Activated CD4-positive, alpha-beta T cell treated with anti-CD3 and anti-CD28 coated beads, Interleukin-2, Interleukin-6, amounts not matched to agents 100 ng/mL and 50 ng/mL, durations not matched to agents 16 hours and 8 hours (primary cell): ENCODE measurements around the gene SPAG9.
"Not testable (repeated sequence)": the region's sequence is repeated elsewhere in the genome, so short reads cannot be mapped to it uniquely, and the experiment has no call there.

Experiments used
- DNase-seq: peaks from one replicate; pipeline ENCODE4 v3.0.0-alpha.2; 2020

Gene SPAG9

DNA sequence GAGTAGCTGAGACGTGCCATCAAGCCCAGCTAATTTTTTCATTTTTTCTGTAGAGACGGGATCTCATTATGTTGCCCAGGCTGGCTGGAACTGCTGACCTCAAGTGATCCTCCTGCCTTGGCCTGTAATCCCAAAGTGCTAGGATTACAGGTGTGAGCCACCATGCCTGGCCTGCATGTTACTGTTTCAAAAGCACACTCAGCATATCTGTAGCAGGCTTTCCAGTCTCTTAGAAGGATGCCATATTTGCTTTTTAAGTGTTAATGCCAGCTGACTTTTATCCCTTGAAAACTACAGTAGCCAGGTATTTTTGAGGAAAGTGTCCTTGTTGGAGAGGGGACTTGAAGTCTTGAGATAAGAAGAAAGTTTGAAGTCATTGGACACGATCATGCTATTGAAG, 15.3 kb upstream of the SPAG9 start:
- DNase-seq, result no peak

DNA sequence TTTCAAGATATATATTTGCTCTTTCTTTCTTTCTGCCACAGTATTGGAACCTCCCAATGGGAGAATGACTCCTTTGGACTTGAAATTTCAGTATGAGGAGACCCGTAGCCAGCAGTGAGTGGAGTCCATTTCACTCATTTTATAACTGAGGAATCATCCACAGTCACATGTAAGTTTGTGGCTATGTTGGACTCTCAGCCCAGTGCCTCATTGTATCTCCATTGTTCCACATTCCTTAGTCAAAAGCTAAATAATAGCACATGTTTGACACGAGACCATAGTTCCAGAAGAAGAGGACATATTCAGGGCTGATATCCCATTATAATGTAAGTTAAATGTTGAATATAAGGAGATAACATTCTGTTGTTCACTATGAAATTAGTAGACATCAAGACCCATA, 12.7 kb upstream of the SPAG9 start:
- no peak for DNase-seq

DNA sequence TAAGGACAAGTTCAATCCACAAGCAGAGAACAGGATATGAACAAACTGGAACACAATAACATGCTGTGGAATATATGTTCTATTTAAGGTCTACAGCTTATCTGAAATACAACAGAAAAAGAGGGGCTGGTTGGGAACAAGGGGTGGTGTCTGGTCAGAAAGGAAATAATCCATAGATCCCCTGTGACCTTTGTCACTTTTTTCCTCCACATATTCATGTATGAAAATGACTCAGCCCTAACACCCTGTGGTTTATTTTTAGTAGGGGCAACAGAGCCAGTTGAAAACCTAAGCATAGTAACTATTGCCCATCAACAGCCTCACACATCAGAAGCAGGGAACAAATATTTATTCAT, 12.3 kb upstream of the SPAG9 start:
- DNase-seq, result no peak

DNA sequence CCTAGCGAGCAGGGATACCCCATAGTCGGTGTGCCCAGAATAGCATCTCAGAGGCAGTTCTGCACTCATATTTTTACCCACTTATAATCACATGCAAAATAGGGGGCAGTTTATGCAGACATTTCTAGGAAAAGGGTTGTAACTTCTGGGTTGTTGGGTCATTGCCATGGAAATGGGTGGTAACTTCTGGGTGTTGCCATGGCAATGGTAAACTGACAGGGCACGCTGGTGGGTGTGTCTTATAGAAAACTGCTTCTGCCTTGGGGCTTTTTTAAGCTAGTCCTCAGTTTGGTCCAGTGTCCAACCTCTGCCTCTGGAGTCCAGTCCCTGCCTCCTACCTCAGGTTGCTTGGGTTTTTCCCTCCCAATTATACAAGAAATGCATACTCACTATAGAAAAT, 7.4 kb upstream of the SPAG9 start:
- peak; percentile 36 for DNase-seq

DNA sequence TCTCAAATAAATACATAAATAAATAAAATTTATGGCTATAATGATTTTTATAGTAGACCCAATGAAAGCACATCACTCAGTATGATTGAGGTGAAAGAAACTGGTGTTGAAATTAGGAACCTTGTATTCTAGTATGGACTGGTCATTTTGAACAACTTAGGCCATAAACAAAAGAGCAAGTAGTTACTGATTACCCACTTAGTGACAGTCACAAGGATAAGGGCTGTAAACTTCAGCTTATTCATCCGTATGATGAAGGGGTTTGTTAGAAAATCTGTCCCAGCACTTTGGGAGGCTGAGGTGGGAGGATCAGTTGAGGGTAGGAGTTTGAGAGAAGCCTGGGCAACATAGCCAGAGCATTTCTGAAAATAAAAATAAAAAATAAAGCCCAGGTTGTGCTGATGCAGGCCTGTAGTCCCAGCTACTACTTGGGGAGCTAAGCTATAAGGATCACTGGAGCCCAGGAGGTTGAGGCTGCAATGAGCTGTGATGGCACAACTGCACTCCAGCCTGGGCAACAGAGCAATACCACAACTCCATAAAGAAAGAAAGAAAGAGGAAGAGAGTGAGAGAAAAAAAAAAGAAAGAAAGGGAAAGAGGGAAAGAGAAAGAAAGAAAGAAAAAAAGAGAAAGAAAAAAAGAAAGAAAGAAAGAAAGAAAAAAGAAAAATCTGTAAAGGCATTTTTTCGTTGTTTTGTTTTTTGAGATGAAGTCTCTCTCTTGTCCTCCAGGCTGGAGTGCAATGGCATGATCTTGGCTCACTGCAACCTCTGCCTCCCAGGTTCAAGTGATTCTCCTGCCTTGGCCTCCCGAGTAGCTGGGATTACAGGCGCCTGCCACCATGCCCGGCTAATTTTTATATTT, 4.2 kb upstream of the SPAG9 start:
- DNase-seq, result no peak

DNA sequence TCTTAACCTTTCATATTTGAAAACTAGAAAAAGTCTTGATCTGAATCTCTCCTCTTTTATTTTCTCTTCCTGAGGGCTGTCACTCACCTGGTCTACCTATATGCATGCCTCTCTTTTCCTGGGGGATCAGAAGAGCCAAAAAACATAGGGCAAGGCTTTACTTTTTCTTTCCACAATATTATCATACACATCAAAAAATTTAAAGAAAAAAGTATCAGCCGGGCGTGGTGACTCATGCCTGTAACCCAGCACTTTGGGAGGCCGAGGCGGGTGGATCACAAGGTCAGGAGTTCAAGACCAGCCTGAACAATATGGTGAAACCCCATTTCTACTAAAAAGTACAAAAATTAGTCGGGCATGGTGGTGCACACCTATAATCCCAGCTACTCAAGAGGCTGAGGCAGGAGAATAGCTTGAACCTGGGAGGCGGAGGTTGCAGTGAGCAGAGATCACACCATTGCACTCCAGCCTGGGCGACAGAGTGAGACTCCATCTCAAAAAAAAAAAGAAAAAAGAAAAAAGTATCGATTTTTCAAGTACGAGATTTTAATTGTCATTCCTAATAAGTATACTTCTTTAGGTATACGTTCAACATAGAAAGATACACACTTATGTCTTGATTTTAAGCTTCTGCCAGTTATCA, 1.9 kb upstream of the SPAG9 start:
- DNase-seq, result not testable (repeated sequence)

DNA sequence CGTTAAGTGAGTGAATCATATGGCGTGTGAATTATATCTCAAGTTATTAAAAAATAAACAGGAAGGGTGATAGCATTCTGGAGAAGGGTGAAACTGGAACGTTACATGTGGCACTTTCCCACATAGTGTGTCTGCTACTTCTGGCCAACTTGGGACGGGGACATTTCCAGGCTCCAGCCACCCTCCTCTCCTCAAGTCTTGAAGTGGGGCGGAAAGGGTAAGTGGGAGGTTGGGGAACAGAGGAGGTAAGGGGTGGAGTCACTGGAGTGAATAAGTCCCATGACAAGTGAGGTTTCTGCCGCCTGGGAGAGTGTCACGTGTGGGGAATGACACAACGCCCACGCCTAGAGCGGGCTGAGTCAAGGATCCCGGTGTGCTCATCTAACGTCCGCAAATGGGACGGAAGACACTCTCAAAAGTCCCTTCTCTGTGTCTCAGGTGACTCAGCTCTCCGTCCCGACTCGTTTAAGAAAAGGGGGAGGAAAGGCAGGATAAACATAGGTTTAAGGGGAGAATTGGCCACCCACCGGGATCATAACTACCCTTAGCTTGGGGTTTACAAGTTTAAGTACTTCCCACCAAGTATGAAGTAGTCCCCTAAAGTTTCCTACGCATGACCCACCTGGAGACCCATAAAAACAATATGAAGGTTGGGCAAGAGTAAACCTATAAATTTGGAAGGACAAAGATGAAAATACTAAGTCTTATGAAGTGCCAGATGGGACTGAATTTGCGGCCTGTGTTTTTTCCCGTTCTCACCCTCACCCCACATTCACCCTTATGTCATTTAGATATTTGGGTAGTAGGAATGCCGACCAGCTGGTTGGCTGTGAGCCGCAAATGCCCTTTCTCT, 1.2 kb upstream of the SPAG9 start:
- peak; percentile 93 for DNase-seq

DNA sequence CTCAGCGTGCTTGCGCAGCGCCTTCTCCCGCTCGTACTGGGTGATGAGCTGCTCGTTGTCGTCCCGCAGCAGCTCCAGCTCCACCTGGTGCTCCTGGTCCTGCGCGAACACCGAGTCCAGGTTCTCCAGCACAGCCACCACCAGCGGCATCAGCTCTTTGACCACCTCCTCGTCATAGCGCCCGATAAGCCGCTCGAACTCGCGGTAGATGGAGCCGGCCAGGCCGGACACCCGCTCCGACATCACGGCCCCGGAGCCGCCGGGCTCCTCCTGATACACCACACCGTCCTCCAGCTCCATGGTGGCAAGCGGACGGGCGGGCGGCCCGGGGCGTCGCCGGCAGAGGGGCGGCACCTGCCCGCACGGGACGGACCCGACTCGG, 320 bp downstream of the SPAG9 start:
- peak; percentile 58 for DNase-seq

DNA sequence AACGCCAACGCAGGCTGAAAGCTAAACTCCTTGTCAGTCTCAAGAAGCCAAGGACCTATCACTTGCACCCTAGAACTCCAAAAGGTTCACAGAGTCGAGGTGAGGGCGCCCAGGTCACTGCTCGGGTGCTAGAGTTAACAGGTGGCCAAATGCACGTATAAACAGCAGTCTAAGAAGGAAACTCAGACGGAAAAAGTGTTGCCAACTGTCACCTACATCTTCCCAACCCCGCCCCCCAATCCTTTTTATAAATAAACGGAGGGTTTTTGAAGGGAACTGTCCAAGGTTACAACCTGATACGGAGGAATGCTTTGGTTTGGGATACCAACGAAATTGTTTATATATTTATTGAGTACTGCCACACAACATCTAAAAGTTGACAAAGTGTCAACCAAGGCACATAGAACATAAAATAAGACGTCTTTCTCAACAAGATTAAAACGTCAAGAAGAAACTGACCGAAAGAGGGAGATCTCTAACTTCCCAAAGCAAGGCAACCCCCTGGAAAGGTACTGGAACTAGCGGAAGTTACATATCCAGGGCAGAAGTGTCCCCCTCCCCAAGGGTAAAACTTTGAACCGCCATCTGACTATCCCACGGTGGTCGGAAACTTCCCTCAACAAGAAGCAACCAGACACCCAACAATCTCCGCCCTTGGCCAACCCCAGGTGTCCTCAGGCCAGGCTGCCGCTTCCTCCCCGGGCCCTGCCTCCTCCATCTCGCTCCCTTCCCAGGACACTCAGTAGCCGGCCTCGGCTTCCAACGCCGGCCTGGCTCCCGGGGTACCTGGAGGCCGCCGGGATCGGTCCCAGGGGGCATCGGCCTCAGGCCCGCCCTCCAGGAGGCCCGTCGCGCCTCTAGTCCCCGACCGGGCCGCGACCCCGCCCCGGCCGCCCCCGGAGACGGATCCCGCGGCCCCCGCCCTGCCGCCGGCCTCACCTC, 982 bp downstream of the SPAG9 start:
- DNase-seq, result peak; percentile 47

DNA sequence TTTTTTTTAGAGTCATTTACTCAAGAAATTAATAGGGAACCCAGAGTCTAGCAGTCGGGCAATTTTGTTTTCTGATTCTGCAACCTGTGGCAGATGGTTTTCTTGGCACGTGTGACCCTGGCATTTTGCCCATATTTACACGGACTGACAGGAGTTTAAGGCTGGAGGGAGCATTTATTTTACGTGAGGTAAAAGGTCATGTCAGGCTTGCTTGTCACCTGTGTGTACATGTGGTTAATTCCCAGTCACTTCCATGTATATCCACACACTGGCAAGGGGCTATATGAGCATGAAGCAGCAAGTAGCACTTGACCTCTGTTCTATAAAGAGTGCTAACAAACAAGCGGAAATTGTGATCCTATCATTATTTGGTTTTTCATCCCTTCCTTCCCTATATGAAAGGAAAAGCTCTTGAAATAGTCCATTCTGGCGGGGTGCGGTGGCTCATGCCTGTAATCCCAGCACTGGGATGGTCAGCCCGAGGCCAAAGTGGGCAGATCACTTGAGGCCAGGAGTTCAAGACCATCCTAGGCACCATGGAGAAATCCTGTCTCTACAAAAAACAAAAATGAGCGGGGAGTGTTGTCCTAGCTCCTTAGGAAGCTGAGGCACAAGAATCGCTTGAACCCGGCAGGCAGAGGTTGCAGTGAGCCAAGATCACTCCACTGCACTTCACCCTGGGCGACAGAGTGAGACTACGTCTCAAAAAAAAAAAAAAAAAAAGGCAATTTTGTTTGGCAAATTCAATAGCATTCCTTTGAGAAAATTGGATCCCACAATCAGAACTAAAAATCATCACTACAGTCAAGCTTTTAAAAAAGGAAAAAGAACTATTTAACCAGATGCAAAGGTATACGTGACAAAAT, 2.1 kb downstream of the SPAG9 start:
- no peak for DNase-seq

DNA sequence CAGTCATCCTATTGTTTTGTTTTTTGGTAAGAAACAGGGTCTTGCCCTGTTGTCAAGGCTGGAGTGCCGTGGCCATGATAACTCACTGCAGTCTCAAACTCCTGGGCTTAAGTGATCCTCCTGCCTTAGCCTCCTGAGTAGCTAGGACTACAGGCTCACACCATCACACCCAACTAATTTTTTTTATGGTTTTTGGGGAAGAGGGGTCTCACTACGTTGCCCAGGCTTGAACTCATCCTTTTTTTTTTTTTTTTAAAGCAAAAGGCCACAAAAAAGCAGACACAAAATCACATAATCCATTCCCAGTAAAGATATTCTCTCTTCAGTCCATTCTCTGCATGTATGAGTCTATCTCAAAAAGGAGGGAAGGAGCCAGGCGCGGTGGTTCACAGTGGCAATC, 5.5 kb downstream of the SPAG9 start:
- no peak for DNase-seq

DNA sequence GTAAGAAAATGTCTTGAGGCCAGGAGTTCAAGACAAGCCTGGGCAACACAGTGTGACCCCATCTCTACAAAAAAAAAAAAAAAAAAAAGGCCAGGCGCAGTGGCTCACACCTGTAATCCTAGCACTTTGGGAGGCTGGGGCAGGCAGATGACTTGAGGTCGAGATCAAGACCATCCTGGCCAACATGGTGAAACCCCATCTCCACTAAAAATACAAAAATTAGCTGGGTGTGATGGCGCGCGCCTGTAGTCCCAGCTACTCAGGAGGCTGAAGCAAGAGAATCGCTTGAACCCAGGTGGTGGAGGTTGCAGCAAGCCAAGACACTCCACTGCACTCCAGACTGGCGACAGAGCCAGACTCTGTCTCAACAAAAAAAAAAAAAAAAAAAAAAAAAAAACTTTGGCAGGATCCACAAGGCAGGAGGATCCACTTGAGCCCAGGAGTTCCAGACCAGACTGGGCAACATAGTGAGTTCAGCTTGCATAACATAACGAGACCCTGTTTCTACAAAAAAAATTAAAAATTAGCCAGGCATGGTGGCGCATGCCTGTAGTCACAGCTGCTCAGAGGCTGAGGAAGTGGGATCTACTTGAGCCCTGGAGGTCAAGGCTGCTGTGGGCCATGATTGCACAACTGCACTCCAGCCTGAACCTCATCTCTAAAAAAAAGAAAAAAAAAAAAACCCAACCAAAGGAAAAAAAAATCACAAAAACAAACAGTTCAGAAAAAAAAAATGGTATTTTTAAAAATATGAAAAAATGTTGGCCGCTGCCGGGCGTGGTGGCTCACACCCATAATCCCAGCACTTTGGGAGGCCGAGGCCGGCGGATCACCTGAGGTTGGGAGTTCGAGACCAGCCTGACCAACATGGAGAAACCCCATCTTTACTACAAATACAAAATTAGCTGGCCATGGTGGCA, 8.1 kb downstream of the SPAG9 start:
- not testable (repeated sequence) for DNase-seq

DNA sequence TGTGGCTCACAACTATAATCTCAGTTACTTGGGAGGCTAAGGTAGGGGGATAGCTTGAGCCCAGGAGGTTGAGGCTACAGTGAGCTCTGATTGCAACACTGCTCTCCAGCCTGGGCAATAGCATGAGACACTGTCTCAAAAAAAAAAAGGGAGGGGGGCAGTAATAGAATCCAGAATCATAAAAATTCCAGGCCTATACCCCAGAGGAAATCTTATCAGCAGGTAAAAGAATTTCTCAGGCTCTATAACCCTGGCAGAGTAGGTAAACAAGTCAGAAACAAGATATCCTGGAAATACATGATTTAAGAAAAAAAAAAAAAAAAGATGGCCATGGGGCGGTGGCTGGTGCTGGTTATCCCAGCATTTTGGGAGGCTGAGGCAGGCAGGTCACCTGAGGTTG, 12.9 kb downstream of the SPAG9 start:
- DNase-seq, result no peak

DNA sequence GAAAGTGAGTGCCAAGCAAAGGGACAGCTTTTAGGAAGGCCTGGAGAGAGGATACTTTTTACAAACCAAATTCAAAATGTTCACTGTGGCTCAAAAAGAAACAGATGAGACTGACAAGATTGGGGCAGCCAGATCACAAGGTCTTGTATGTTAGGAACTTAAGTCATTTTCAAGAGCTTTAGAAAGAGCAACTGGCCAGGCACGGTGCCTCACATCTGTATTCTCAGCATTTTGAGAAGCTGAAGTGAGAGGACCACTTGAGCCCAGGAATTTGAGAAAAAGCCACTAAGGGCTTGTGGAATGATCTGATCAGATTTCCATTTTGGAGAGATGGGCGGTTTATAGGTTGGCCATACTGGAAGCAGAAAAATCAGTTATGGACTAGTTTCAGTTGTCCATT, 17.2 kb downstream of the SPAG9 start:
- no peak for DNase-seq

DNA sequence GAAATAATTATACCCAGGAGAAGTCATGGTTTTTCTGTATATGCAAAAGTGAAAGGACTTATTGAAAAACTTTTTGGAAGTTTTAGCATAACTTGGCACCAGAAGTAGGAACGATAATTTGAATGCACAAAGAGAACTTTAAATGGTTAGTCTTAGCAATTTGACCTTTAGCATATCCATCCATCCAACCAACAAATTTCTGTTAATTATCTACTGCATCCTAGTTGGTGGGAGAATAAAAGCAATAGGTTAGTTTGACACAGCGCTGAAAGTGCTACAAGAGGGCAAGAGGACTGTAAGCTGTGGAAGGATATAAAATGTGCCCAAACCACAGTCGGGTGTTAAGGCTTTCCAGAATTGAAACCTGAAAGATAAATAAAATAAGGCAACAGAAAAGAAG, 17.6 kb downstream of the SPAG9 start:
- no peak for DNase-seq

DNA sequence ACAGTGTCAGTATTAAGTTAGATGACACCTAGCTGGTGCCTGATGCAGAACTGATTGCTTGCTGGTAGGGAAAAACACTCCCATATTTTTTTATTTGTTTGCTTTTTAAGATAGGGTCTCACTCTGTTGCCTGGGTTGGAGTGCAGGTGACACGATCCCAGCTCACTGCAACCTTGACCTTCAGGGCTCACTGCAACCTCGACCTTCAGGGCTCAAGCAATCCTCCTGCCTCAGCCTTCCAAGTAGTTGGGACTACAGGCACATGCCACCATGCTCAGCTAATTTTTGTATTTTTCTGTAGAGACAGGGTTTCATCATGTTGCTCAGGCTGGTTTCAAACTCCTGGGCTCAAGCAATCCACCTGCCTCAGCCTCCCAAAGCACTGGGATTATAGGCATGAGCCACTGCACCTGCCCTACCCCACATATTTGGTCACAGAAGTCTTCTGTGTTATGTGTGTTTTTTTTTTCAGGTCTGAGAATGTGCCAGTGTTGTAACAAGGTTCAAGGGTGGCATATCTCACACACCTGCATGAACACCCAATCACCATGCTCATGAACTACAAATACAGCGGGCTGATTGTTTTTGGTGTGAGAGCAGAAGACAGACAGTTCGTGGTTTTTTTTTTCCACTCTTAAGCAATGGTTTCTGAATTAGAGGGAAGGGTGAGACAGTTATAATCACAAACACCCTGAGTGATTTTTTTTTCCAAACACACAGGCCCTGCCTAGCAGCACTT, 22.8 kb downstream of the SPAG9 start:
- peak; percentile 20 for DNase-seq

DNA sequence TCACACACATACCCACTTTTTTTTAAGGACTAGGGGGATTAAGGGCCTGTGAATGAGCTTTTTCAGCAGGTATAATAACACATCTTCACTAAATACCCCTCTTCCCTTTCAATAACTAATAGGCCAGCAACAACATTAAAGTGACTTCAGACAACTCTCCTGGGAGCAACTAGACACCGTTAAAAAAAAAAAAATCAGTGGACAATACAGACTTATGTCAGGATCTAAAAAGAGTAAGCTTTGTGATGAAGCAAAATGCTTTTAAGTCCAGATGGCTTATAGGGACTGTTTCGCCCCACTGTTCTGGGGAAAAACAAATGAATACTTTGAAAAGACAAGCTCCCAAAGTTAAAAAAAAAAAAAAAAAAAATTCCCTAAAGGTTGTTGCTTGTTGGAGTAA, 29.0 kb downstream of the SPAG9 start:
- no peak for DNase-seq

DNA sequence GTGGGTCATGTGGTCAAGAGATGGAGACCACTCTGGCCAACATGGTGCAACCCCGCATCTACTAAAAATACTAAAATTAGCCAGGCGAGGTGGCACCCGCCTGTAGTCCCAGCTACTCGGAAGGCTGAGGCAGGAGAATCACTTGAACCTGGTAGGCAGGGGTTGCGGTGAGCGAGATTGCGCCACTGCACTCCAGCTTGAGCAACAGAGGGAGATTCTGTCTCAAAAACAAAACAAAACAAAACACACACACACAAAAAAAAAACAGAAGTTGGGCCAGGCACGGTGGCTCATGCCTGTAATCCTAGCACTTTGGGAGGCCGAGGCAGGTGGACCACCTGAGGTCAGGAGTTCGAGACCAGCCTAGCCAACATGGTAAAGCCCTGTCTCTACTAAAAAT, 31.8 kb downstream of the SPAG9 start:
- DNase-seq, result not testable (repeated sequence)

DNA sequence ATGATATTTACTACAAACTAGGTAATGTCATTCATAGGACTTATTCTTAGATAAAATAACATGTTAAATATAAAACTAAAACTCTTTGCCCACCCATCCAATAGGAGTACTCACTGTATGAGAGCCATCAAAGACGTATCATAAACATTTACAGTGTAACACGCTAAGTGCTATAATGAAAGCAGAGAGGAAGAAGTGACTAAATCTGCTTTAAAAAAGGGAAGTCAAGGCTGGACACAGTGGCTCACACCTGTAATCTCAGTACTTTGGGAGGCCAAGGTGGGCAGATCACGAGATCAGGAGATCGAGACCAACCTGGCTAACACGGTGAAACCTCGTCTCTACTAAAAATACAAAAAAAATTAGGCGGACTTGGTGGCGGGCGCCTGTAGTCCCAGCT, 32.4 kb downstream of the SPAG9 start:
- DNase-seq, result no peak
